Measurements from ENCODE around the gene PDE6B. TPM values are rescaled to one million over a fixed set of nuclear protein-coding genes. Genes with fewer than 3 reads are reported as not detected.

Gene PDE6B
- total RNA-seq, 1 experiment from 2014 or later: 10.8 TPM

GRCh38 chr4:707929-708630, 82.7 kb downstream of the PDE6B start:
- Histone ChIP-seq H3K23ac (ENCODE audit: insufficient read length, low read depth, low read length) (no peak overlapping the region), H2BK12ac (ENCODE audit: insufficient read length, low read depth, low read length) (no peak overlapping the region), H3K56ac (ENCODE audit: insufficient read length, low read depth, low read length) (no peak overlapping the region), H3K27ac (ENCODE audit: insufficient read length, low read depth, low read length) (no peak overlapping the region), H2AFZ (ENCODE audit: low read length) (no peak overlapping the region), H2AK5ac (ENCODE audit: insufficient read length, low read length) (no peak overlapping the region), H4K91ac (ENCODE audit: insufficient read length, low read depth, low read length) (no peak overlapping the region), H3K79me2 (ENCODE audit: insufficient read depth, low read length) (peaks cover 28% of the 10 kb centered on the region; the same call in 1 of the 2 replicates), H4K8ac (replicated peaks; ENCODE audit: insufficient read length, low read depth, low read length) (no peak overlapping the region), H3K27me3 (ENCODE audit: insufficient read depth, low read length) (no peaks in the 10 kb centered on the region; the same call in 1 of the 2 replicates), H3K14ac (ENCODE audit: insufficient read depth, low read length) (no peak overlapping the region; the same call in 1 of the 2 replicates), H4K5ac (ENCODE audit: insufficient read length, low read depth, low read length) (no peak overlapping the region), H3K4me2 (ENCODE audit: insufficient read depth, insufficient read length, low read length) (no peak overlapping the region), H2BK20ac (ENCODE audit: low read depth, low read length, poor library complexity, severe bottlenecking) (no peak overlapping the region), H3K4ac (ENCODE audit: low read depth, low read length) (no peak overlapping the region), H3T11ph (ENCODE audit: low read length) (no peak overlapping the region), H2BK120ac (ENCODE audit: low read depth, low read length, poor library complexity, severe bottlenecking) (no peak overlapping the region), H3K23me2 (ENCODE audit: insufficient read length, low read depth, low read length, poor library complexity, severe bottlenecking) (no peaks in the 10 kb centered on the region), H3K4me1 (ENCODE audit: insufficient read depth, low read length) (no peaks in the 10 kb centered on the region), H4K20me1 (ENCODE audit: control insufficient read depth, insufficient read depth, insufficient read length) (peaks cover 4% of the 10 kb centered on the region), H2BK15ac (ENCODE audit: low read depth, low read length) (no peak overlapping the region), H2BK5ac (ENCODE audit: insufficient read length, low read length) (no peak overlapping the region), H3K79me1 (ENCODE audit: insufficient read depth, low read depth, low read length, poor library complexity, severe bottlenecking) (peaks cover 12% of the 10 kb centered on the region), H3K9me3 (ENCODE audit: control insufficient read depth, low read depth, low read length) (no peaks in the 10 kb centered on the region), H3K18ac (ENCODE audit: insufficient read length, low read depth, low read length) (no peak overlapping the region), H3K9ac (ENCODE audit: extremely low read depth, insufficient read length, low read length) (no peak overlapping the region)
- Mint-ChIP-seq H3K4me3 (peak overlapping the region in 1 of 2 experiments; percentile 37; a peak in 1 of 5 replicates), H3K27ac (no peak overlapping the region), H3K9me3 (peaks cover 0 to 4% of the 10 kb centered on the region in 2 experiments; a peak in 2 of 5 replicates), H3K36me3 (ENCODE audit: insufficient read depth in 1 of 3, low read depth in 3 of 3) (peaks cover 23 to 29% (median 28%) of the 10 kb centered on the region in 3 experiments; a peak in 6 of 7 replicates), H3K4me1 (peaks cover 3 to 5% of the 10 kb centered on the region in 2 experiments; a peak in 3 of 4 replicates), H3K27me3 (ENCODE audit: low read depth) (peaks cover 11% of the 10 kb centered on the region)
- no peak for TF ChIP-seq CTCF (conservative IDR thresholded peaks at IDR 0.05)
- no CpG with 5 or more reads among the region's 11 CpGs for WGBS (ENCODE audit: extremely low coverage, insufficient read length, low lambda C conversion rate)
- no peak for DNase-seq

All from H9 (cell line).